Measurements from ENCODE around the gene SULT1A1. TPM values are rescaled to one million over a fixed set of nuclear protein-coding genes. Genes with fewer than 3 reads are reported as not detected.

Gene SULT1A1
- total RNA-seq, 5 donors from 2014 or later (not counting 1 experiment from before 2014, with no cell fraction given), result 13.3 to 19.0 (median 15.8) TPM

Other genes starting within 250 kb of the SULT1A1 start
- gene NPIPB6, start 246.5 kb downstream of the SULT1A1 start, total RNA-seq, result 1 to 10 TPM in 3 of 5 donors, under 1 TPM in 2; 0.70 to 4.6 (median 3.2) TPM
- gene EIF3CL, start 206.2 kb downstream of the SULT1A1 start, total RNA-seq, result 10 to 100 TPM in 4 of 5 donors, 1 to 10 TPM in 1; 9.2 to 63.5 (median 42.2) TPM
- under 1 TPM; 0.25 to 0.88 (median 0.39) TPM for gene NPIPB7, start 137.7 kb downstream of the SULT1A1 start, total RNA-seq
- gene CLN3, start 118.0 kb downstream of the SULT1A1 start, total RNA-seq, result 10 to 100 TPM; 48.4 to 68.6 (median 61.1) TPM
- gene APOBR, start 115.4 kb downstream of the SULT1A1 start, total RNA-seq, result 10 to 100 TPM in 3 of 5 donors, 1 to 10 TPM in 2; 6.4 to 16.9 (median 10.3) TPM
- gene IL27, start 103.2 kb downstream of the SULT1A1 start, total RNA-seq, result not detected
- under 1 TPM in 3 of 5 donors, not detected in 2; 0.70 to 0.99 (median 0.98) TPM for gene NUPR1, start 71.1 kb downstream of the SULT1A1 start, total RNA-seq
- 10 to 100 TPM; 52.6 to 79.3 (median 74.6) TPM for gene SGF29, start 56.1 kb downstream of the SULT1A1 start, total RNA-seq
- gene SULT1A2, start 13.0 kb downstream of the SULT1A1 start, total RNA-seq, result under 1 TPM in 3 of 5 donors, not detected in 2; 0.30 to 0.62 (median 0.53) TPM
- 1 to 10 TPM in 2 of 5 donors, under 1 TPM in 1, not detected in 2; 0.76 to 3.7 (median 2.1) TPM for gene NPIPB8, start 28.0 kb upstream of the SULT1A1 start, total RNA-seq
- 100 to 1,000 TPM; 196 to 414 (median 337) TPM for gene EIF3C, start 101.4 kb upstream of the SULT1A1 start, total RNA-seq
- 1 to 10 TPM; 3.8 to 6.6 (median 4.5) TPM for gene NPIPB9, start 141.7 kb upstream of the SULT1A1 start, total RNA-seq
- gene ATXN2L, start 213.0 kb upstream of the SULT1A1 start, total RNA-seq, result 100 to 1,000 TPM; 273 to 345 (median 281) TPM
- gene TUFM, start 236.3 kb upstream of the SULT1A1 start, total RNA-seq, result 100 to 1,000 TPM in 4 of 5 donors, 10 to 100 TPM in 1; 90.2 to 131 (median 105) TPM